Measurements from ENCODE around the gene NETO1.

- TF ChIP-seq CTCF (conservative IDR thresholded peaks at IDR 0.05; ENCODE audit: low read depth in 2 of 2), result no peak
- TF ChIP-seq POLR2AphosphoS5 (IDR thresholded peaks at IDR 0.05; ENCODE audit: low read depth), result no peak
- TF ChIP-seq EZH2 (IDR thresholded peaks at IDR 0.05; ENCODE audit: low read depth, unreplicated experiment), result no peak
- TF ChIP-seq CREB1 (CRISPR knock-in tag; IDR thresholded peaks at IDR 0.05; ENCODE audit: low read depth), result no peak
- TF ChIP-seq ZNF114 (CRISPR knock-in tag; IDR thresholded peaks at IDR 0.05), result no peak
These were observed 31.6 kb upstream of the NETO1 start for GRCh38 chr18:72899338-72899737.

Measured in GM23338 (cell line).